HepG2 (cell line): ENCODE results near the gene DMGDH. TPM values are rescaled to one million over a fixed set of nuclear protein-coding genes. Genes with fewer than 3 reads are reported as not detected.

Experiments used
- BCL6 ChIP-seq: IDR thresholded peaks from 2 replicates; pipeline ENCODE4 v1.6.1; 2016; ENCODE audit warnings: missing genetic modification reagents, missing compliant biosample characterization
- CEBPG ChIP-seq: IDR thresholded peaks from 2 replicates; pipeline ENCODE4 v1.6.1; 2016
- FOXP1 ChIP-seq, 2 experiments: fragments of 450-650 bp in 1 of 2; IDR thresholded peaks; 2 replicates each; pipeline ENCODE4 v1.6.1; 2017 to 2018; ENCODE audit warnings: antibody characterized with exemption in 1 of 2
- HDAC2 ChIP-seq: sonication (generic); formaldehyde crosslinking; IDR thresholded peaks from 2 replicates; pipeline ENCODE4 v1.4.0; 2020; ENCODE audit warnings: missing genetic modification reagents
- HNRNPLL ChIP-seq: fragments of 200-400 bp; formaldehyde crosslinking; IDR thresholded peaks from 2 replicates; pipeline ENCODE4 v1.6.1; 2017; ENCODE audit warnings: mild to moderate bottlenecking, low read depth, low read length; ENCODE audit not compliant: poor library complexity, severe bottlenecking
- HOMEZ ChIP-seq: IDR thresholded peaks from 2 replicates; pipeline ENCODE4 v1.6.1; 2016; ENCODE audit warnings: low read depth
- LRRFIP1 ChIP-seq: sonication (generic); formaldehyde crosslinking; conservative IDR thresholded peaks from 2 replicates; pipeline ENCODE4 v1.4.0; 2020; ENCODE audit warnings: missing genetic modification reagents
- MEF2D ChIP-seq: sonication (generic); formaldehyde crosslinking; IDR thresholded peaks from 2 replicates; pipeline ENCODE4 v1.5.1; 2020; ENCODE audit warnings: mild to moderate bottlenecking, missing genetic modification reagents
- NR2C2 ChIP-seq: sonication (generic); formaldehyde crosslinking; IDR thresholded peaks from 2 replicates; pipeline ENCODE4 v1.4.0; 2020; ENCODE audit warnings: missing genetic modification reagents, mild to moderate bottlenecking, moderate library complexity, borderline replicate concordance
- RERE ChIP-seq: IDR thresholded peaks from 2 replicates; pipeline ENCODE4 v1.6.1; 2016; ENCODE audit warnings: low read depth, missing genetic modification reagents, missing compliant biosample characterization
- SAFB2 ChIP-seq: sonication (generic); formaldehyde crosslinking; IDR thresholded peaks from 2 replicates; pipeline ENCODE4 v1.5.1; 2020; ENCODE audit warnings: missing genetic modification reagents, low read depth, mild to moderate bottlenecking, borderline replicate concordance
- SMAD3 ChIP-seq: sonication (generic); formaldehyde crosslinking; IDR thresholded peaks from 2 replicates; pipeline ENCODE4 v1.4.0; 2020; ENCODE audit warnings: missing genetic modification reagents
- STAT6 ChIP-seq: sonication (generic); formaldehyde crosslinking; IDR thresholded peaks from 2 replicates; pipeline ENCODE4 v1.4.0; 2020; ENCODE audit warnings: missing genetic modification reagents, mild to moderate bottlenecking, borderline replicate concordance
- TBP ChIP-seq: sonication (generic); formaldehyde crosslinking; IDR thresholded peaks from 2 replicates; pipeline ENCODE4 v1.5.0; 2020; ENCODE audit warnings: missing genetic modification reagents
- TBX3 ChIP-seq: fragments of 450-650 bp; IDR thresholded peaks from 2 replicates; pipeline ENCODE4 v1.6.1; 2017; ENCODE audit warnings: antibody characterized with exemption, mild to moderate bottlenecking, inconsistent platforms, borderline replicate concordance
- ZNF10 ChIP-seq: sonication (generic); formaldehyde crosslinking; IDR thresholded peaks from 2 replicates; pipeline ENCODE4 v1.4.0; 2020; ENCODE audit warnings: mild to moderate bottlenecking, low read depth, missing genetic modification reagents, borderline replicate concordance
- ZNF225 ChIP-seq: sonication (generic); formaldehyde crosslinking; IDR thresholded peaks from 2 replicates; pipeline ENCODE4 v1.4.0; 2020; ENCODE audit warnings: mild to moderate bottlenecking, missing genetic modification reagents
- ZNF775 ChIP-seq: sonication (generic); formaldehyde crosslinking; IDR thresholded peaks from 2 replicates; pipeline ENCODE4 v1.4.0; 2020; ENCODE audit warnings: missing genetic modification reagents, mild to moderate bottlenecking, moderate library complexity, borderline replicate concordance
- ZZZ3 ChIP-seq: sonication (generic); formaldehyde crosslinking; IDR thresholded peaks from 2 replicates; pipeline ENCODE4 v1.4.0; 2020; ENCODE audit warnings: missing genetic modification reagents, mild to moderate bottlenecking, borderline replicate concordance
- polyA plus RNA-seq, 8 experiments: library from polyadenylated mRNA; depleted of rRNA in 3 of 8; stranded (reverse) in 7 of 8; unstranded in 1 of 8; fragments of >200 nt; fragmentation: Illumina TruSeq in 4 of 8; extraction: Trizol in 4 of 8; gene quantifications; 2 replicates each; pipeline versions ENCODE4 v1.2.1 to v1.2.3, GENCODE V29; 2011 to 2016; ENCODE audit warnings: low read depth in 4 of 8, missing spikeins in 1 of 8, mixed read lengths in 1 of 8; ENCODE audit not compliant: insufficient read depth in 1 of 8
- total RNA-seq, 5 experiments: library from RNA; depleted of rRNA; stranded (reverse); fragments of >200 nt; fragmentation: Illumina TruSeq; extraction: Trizol; gene quantifications; 2 replicates each; pipeline ENCODE4 v1.2.3, GENCODE V29; 2016; ENCODE audit warnings: low read depth in 1 of 5

DMGDH gene
- total and polyA plus RNA-seq, 2 of the 13 experiments (the other 11 are each of a cell fraction or from before 2014, with no cell fraction given) = 3.6 to 7.9 TPM

GRCh38 chr5:79023947-79024346, 45.5 kb downstream of the DMGDH start (continued):
- TF ChIP-seq HNRNPLL = no peak
- no peak for TF ChIP-seq SAFB2 (CRISPR knock-in tag)
- no peak for TF ChIP-seq MEF2D
- no peak for TF ChIP-seq ZZZ3 (CRISPR knock-in tag)
- no peak for TF ChIP-seq FOXP1 (IDR thresholded peaks at IDR 0.05)
- peak; percentile 94 for TF ChIP-seq FOXP1 (CRISPR knock-in tag; IDR thresholded peaks at IDR 0.05)
- TF ChIP-seq BCL6 = peak; percentile 82
- TF ChIP-seq TBP (CRISPR knock-in tag) = no peak
- no peak for TF ChIP-seq ZNF10 (CRISPR knock-in tag)
- TF ChIP-seq NR2C2 (CRISPR knock-in tag) = no peak
- 0 out of 2 replicates have a peak, but pooled peaks have one; percentile 44 for TF ChIP-seq SMAD3 (CRISPR knock-in tag)
- TF ChIP-seq HOMEZ = peak; percentile 38; the same call in 1 of the 2 replicates
- peak; percentile 92 for TF ChIP-seq RERE (CRISPR knock-in tag)
- TF ChIP-seq CEBPG = peak; percentile 80
- TF ChIP-seq HDAC2 (CRISPR knock-in tag) = peak; percentile 75
- TF ChIP-seq STAT6 (CRISPR knock-in tag) = no peak
- peak; percentile 84 for TF ChIP-seq TBX3
- no peak for TF ChIP-seq ZNF225 (CRISPR knock-in tag)
- no peak for TF ChIP-seq ZNF775 (CRISPR knock-in tag)
- no peak for TF ChIP-seq LRRFIP1 (CRISPR knock-in tag)
